GM18861 (cell line): ENCODE results near the gene DNAI4.
"Not testable (repeated sequence)": the region's sequence is repeated elsewhere in the genome, so short reads cannot be mapped to it uniquely, and the experiment has no call there.

Experiments
- ATAC-seq: cut with Tn5 transposase; IDR thresholded peaks from one replicate; pipeline ENCODE4 v1.9.1; 2021; ENCODE audit not compliant: unreplicated experiment

The DNAI4 gene

GRCh38 chr1:66929999-66930822 is 5.6 kb upstream of the DNAI4 start:
- ATAC-seq = peak; percentile 62

GRCh38 chr1:66929691-66929998 is 5.0 kb upstream of the DNAI4 start:
- no peak for ATAC-seq

- ATAC-seq = no peak
Measured at GRCh38 chr1:66929146-66929688, 4.6 kb upstream of the DNAI4 start.

GRCh38 chr1:66927528-66927927 is 2.9 kb upstream of the DNAI4 start:
- ATAC-seq = no peak

GRCh38 chr1:66925944-66926343 is 1.3 kb upstream of the DNAI4 start:
- no peak for ATAC-seq

GRCh38 chr1:66925558-66925910 is 878 bp upstream of the DNAI4 start:
- ATAC-seq = no peak

- no peak for ATAC-seq
Measured at GRCh38 chr1:66920543-66920942, 4.1 kb downstream of the DNAI4 start.

- ATAC-seq = no peak
Measured at GRCh38 chr1:66919828-66920227, 4.8 kb downstream of the DNAI4 start.

GRCh38 chr1:66919063-66919462 is 5.6 kb downstream of the DNAI4 start:
- no peak for ATAC-seq

- ATAC-seq = no peak
Measured at GRCh38 chr1:66917476-66917875, 7.2 kb downstream of the DNAI4 start.

GRCh38 chr1:66916320-66916719 is 8.3 kb downstream of the DNAI4 start:
- no peak for ATAC-seq

- not testable (repeated sequence) for ATAC-seq
Measured at GRCh38 chr1:66915203-66915602, 9.5 kb downstream of the DNAI4 start.

- no peak for ATAC-seq
Measured at GRCh38 chr1:66893712-66894111, 30.9 kb downstream of the DNAI4 start.

GRCh38 chr1:66890621-66891020 is 34.0 kb downstream of the DNAI4 start:
- ATAC-seq = no peak

- no peak for ATAC-seq
Measured at GRCh38 chr1:66889030-66889429, 35.6 kb downstream of the DNAI4 start.

GRCh38 chr1:66876664-66877063 is 48.0 kb downstream of the DNAI4 start:
- ATAC-seq = no peak

GRCh38 chr1:66873111-66873510 is 51.5 kb downstream of the DNAI4 start:
- ATAC-seq = no peak

GRCh38 chr1:66872024-66872423 is 52.6 kb downstream of the DNAI4 start:
- ATAC-seq = not testable (repeated sequence)

GRCh38 chr1:66867501-66867900 is 57.2 kb downstream of the DNAI4 start:
- no peak for ATAC-seq

GRCh38 chr1:66860529-66860928 is 64.1 kb downstream of the DNAI4 start:
- ATAC-seq = no peak

GRCh38 chr1:66853379-66853778 is 71.3 kb downstream of the DNAI4 start:
- ATAC-seq = no peak

- ATAC-seq = no peak
Measured at GRCh38 chr1:66852870-66853269, 71.8 kb downstream of the DNAI4 start.

GRCh38 chr1:66850989-66851388 is 73.7 kb downstream of the DNAI4 start:
- ATAC-seq = no peak
